DMS153 (cell line): ENCODE measurements around the gene POM121C.
"Not testable (repeated sequence)": the region's sequence is repeated elsewhere in the genome, so short reads cannot be mapped to it uniquely, and the experiment has no call there.

Experiments
- DNase-seq: peaks from one replicate; lab custom pipeline; 2025; lab: John Stamatoyannopoulos, UW

POM121C gene

DNA sequence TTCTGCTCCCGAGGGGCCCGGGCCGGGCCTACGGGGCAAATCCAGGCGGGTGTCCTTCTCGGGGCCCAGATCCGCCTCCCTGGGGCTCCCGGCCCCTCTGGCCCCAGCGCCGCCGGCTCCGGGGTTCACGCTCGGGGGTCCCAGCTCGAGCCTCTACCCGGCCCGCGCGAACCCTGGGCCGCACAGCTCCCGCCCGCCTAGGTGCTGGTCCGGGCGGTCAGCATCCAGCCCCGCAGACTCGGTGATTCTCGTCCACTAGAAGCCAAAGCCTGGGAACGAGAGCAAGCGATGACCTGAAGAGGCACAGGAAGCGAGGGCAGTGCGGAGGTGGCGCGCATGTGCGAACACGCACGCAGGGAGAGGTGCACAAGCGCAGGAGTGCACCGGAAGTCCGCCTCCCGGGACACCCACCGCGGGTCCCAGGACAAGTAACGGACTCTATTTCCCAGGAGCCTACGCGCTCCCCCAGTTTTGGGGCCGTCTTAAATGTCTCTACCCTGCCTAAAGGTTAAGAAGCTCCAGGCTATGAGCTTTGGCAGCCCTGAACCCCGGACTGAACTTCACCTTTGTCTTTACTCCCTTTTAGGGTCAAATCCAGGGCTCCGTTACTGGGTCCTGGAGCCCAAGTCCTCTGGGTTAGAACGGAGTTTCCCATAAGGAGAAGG lies at the start of gene POM121C:
Gene POM121C, minus strand, starts transcription at position 321 of the 665 bp plus-strand sequence. CDS start 44,803 bp downstream, outside the sequence.
- peak; percentile 76 for DNase-seq

DNA sequence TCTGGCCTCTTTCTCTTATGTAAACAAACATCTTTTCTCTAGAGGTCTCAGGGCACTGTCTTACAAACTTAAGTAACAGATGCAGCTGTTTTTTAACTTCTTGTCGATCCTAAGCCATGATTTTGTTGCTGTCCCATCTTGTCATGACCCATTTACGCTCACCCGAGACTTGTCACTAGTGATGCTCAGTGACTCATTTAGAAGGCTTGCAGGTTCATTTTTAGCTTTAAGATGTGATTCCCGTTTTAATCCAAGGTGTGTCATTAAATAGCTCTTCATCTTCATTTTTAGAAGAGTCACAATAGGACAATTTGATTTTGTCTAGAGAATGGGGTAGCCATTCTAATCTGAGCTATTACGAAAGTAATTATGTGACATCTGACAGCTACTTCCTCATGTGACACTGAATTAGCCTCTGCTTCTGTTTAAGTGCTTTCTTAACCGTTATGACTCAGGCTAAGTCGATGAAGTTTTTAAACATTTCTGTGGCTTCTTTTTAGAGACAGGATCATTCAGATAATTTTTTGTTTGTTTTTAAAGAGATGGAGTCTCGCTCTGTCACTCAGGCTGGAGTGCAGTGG lies 48.7 kb upstream of the POM121C start:
- DNase-seq: no peak

DNA sequence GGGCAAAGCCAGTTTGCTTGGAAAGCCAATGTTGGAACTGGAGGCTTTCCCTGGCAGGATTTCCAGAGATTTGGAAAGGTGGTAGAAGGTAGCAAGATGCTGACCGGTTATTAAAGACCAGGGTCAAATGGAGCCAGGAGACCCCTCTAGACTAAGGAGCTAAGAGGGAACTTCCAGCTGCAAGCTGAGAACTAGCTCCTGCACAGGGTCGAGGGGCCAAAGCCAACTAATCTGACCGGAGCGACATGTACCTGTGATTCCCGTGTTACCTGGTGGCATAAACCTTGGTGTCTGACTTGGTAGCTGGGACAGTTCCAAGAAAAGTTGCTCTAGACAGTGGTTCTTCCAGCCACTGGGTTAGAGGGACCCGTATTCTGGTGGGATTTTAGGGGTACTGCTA lies 47.8 kb upstream of the POM121C start:
- no peak for DNase-seq

DNA sequence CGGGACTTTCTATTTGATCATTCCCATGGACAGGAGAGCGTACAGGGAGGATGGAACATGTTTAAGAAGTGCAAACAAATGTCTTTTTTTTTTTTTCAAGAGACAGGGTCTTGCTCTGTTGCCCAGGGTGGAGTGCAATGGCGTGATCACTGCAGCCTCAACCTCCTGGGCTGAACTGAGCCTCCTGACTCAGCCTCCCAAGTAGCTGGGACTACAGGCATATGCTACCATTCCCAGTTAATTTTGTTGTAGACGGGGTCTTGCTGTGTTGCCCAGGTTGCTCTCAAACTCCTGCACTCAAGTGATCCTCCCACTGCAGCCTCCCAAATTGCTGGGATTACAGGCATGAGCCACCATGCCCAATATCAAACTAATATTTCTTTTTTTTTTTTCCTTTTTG lies 46.5 kb upstream of the POM121C start:
- DNase-seq: no peak

GRCh38 chr7:75531359-75531821 lies 45.3 kb upstream of the POM121C start:
- DNase-seq: no peak

DNA sequence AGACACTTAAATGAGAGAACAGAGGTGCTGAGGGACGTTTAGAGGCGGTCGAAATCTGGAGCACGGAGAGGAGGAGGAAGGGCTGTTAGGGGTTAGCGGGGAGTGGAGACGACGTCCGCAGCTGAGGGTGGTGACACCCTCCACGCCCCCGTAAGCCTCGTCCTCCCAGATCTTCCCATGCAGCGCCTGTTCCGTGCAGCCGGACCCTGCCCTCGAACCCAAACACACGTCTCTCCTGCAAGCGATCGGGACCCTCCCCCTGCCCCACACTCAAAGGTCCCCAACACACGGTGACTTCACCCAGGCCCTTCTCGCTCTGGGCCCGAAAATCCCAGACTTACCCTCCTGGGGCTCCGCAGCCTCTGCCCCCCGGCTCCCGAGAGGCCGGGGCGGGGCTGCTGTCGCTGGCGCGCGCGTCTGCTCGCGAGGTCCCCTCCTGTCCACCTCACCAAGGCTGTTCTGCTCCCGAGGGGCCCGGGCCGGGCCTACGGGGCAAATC lies 41.2 kb upstream of the POM121C start:
- DNase-seq: not testable (repeated sequence)

- not testable (repeated sequence) for DNase-seq
Observed at GRCh38 chr7:75521727-75522126, 35.6 kb upstream of the POM121C start.

GRCh38 chr7:75518842-75519241 lies 32.7 kb upstream of the POM121C start:
- not testable (repeated sequence) for DNase-seq

DNA sequence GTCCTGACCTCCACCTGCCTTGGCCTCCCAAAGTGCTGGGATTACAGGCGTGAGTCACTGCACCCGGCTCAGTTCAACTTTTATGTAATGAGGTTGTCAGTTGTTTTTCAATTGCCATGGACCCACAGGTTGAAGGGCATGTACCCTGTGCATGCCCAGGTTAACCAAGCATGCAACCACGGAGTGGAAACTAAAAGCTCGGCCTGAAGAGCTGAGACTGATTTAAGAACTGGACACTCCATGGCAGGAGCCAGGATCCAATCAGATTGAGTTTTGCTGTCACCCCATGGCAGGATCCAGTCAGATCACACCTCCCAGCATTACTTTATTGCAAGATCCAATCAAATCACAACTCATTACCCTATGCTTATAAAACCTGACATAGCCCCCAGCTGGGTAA lies 22.9 kb upstream of the POM121C start:
- not testable (repeated sequence) for DNase-seq

DNA sequence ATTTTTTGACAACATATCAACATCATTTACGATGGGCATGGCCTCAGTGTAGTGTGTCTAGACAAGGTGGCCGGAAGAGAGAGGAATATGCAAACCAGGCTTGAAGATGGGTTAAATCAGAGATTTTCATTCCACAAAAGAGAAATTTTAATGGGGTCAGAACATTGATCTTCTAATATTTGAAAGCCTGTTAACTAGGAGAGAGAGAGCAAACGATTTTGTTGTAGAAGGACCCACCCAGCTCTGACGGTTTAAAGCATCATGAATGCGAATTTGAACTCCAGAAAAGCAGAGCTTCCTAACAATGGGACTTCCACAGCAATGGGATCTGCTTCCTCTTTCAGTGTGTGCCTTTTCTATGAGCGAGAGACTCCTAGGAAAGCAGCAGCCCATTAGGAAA lies 5.9 kb upstream of the POM121C start, which contains the start of gene SPDYE5:
Gene SPDYE5, plus strand, starts transcription at position 301 of the 400 bp plus-strand sequence. CDS start 1,728 bp downstream, outside the sequence.
- DNase-seq: not testable (repeated sequence)

- DNase-seq: not testable (repeated sequence)
Observed at GRCh38 chr7:75485355-75485978, 632 bp downstream of the POM121C start.

- not testable (repeated sequence) for DNase-seq
Observed at GRCh38 chr7:75480313-75480712, 5.8 kb downstream of the POM121C start.

DNA sequence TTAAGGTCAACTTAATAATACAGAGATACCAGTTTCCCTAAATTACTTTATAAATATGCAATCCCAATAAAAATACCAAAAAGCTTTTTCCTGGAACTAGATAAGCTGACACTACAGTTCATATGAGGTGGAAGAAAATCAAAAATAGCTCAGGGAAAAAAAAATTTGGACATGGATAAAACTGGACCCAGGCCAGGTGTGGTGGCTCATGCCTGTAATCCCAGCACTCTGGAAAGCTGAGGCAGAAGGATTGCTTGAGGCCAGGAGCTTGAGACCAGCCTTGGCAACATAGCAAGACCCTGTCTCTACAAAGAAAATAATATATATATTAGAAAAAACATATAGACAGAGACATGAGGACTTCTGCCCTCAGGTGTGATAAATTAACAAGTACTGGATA lies 8.6 kb downstream of the POM121C start:
- DNase-seq: not testable (repeated sequence)

- DNase-seq: not testable (repeated sequence)
Observed at GRCh38 chr7:75470166-75470565, 15.9 kb downstream of the POM121C start.

- not testable (repeated sequence) for DNase-seq
Observed at GRCh38 chr7:75460541-75460940, 25.6 kb downstream of the POM121C start.

GRCh38 chr7:75458034-75458433 lies 28.1 kb downstream of the POM121C start:
- DNase-seq: not testable (repeated sequence)

- DNase-seq: not testable (repeated sequence)
Observed at GRCh38 chr7:75456403-75456802, 29.7 kb downstream of the POM121C start.

GRCh38 chr7:75452494-75452955 lies 33.6 kb downstream of the POM121C start:
- not testable (repeated sequence) for DNase-seq

GRCh38 chr7:75449946-75450345 lies 36.2 kb downstream of the POM121C start:
- DNase-seq: not testable (repeated sequence)

- DNase-seq: not testable (repeated sequence)
Observed at GRCh38 chr7:75442465-75443111, 43.5 kb downstream of the POM121C start.

DNA sequence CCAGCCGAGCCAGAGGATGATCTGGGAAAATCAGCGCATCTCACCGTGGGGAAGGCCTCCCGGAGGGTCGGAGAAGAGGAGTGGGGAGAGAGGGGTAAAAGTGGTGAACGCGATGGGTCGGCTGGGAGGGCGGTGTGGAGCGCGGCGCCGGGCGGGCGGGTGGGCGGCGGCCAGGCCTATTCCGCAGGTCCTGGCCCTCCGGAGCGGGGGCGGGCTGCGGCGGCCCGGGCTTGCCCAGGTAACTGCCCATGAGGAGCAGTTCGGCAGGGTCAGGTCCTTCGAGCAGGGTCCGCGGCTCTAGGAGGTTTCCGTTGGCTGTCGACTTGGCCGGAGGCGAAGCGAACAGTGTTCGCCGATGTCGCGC lies 44.0 kb downstream of the POM121C start:
- not testable (repeated sequence) for DNase-seq

- not testable (repeated sequence) for DNase-seq
Observed at GRCh38 chr7:75439000-75439399, 47.1 kb downstream of the POM121C start.
